Measurements from ENCODE around the gene RLN1.

The RLN1 gene

GRCh38 chr9:5286262-5286661 is 53.4 kb downstream of the RLN1 start:
- TF ChIP-seq, protein P1, sequence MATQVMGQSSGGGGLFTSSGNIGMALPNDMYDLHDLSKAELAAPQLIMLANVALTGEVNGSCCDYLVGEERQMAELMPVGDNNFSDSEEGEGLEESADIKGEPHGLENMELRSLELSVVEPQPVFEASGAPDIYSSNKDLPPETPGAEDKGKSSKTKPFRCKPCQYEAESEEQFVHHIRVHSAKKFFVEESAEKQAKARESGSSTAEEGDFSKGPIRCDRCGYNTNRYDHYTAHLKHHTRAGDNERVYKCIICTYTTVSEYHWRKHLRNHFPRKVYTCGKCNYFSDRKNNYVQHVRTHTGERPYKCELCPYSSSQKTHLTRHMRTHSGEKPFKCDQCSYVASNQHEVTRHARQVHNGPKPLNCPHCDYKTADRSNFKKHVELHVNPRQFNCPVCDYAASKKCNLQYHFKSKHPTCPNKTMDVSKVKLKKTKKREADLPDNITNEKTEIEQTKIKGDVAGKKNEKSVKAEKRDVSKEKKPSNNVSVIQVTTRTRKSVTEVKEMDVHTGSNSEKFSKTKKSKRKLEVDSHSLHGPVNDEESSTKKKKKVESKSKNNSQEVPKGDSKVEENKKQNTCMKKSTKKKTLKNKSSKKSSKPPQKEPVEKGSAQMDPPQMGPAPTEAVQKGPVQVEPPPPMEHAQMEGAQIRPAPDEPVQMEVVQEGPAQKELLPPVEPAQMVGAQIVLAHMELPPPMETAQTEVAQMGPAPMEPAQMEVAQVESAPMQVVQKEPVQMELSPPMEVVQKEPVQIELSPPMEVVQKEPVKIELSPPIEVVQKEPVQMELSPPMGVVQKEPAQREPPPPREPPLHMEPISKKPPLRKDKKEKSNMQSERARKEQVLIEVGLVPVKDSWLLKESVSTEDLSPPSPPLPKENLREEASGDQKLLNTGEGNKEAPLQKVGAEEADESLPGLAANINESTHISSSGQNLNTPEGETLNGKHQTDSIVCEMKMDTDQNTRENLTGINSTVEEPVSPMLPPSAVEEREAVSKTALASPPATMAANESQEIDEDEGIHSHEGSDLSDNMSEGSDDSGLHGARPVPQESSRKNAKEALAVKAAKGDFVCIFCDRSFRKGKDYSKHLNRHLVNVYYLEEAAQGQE (IDR thresholded peaks at IDR 0.05; ENCODE audit: insufficient read depth in 1 of 2, low read depth in 2 of 2, low read length in 2 of 2) = no peak
- no peak for TF ChIP-seq POLR2AphosphoS5 (IDR thresholded peaks at IDR 0.05; ENCODE audit: low read depth, low read length)
- no peak for TF ChIP-seq FOXP2 (optimal IDR thresholded peaks at IDR 0.05; ENCODE audit: borderline replicate concordance, extremely low read depth, extremely low read length, insufficient read depth)
- no peak for TF ChIP-seq SIN3A (IDR thresholded peaks at IDR 0.05; ENCODE audit: borderline replicate concordance, insufficient read depth, low read length)
- TF ChIP-seq TAF1 (IDR thresholded peaks at IDR 0.05; ENCODE audit: borderline replicate concordance, insufficient read depth, low read length) = no peak

Data from PFSK-1 (cell line).